Stomach (tissue), 9 donors: ENCODE measurements around the gene ITGAV. TPM values are rescaled to one million over a fixed set of nuclear protein-coding genes. Genes with fewer than 3 reads are reported as not detected.

Experiments
- DNase-seq, 2 donors: peaks; one replicate each; pipeline versions ENCODE4 v3.0.0 to v3.0.0-alpha.2; 2013 to 2019
- H3K27ac ChIP-seq, 5 donors: fragments of 200-600 bp in 4 of 5; sonication (generic) in 4 of 5; one replicate each; pipeline ENCODE4 v1.5.1; 2013 to 2019; ENCODE audit warnings: mild to moderate bottlenecking in 1 of 5, moderate library complexity in 1 of 5
- H3K27me3 ChIP-seq, 3 donors: fragments of 200-600 bp; sonication (generic); one replicate each; pipeline ENCODE4 v1.5.1; 2017 to 2019; ENCODE audit warnings: mixed run types in 1 of 3
- H3K36me3 ChIP-seq, 4 donors: fragments of 200-600 bp; sonication (generic); 1 replicate in 3 of 4; 2 replicates in 1 of 4; pipeline ENCODE4 v1.5.1; 2016 to 2019
- H3K4me1 ChIP-seq, 4 donors: fragments of 200-600 bp; sonication (generic); one replicate each; pipeline ENCODE4 v1.5.1; 2016 to 2019
- H3K4me3 ChIP-seq, 4 donors: fragments of 200-600 bp; sonication (generic) in 3 of 4; one replicate each; pipeline ENCODE4 v1.5.1; 2016 to 2019; ENCODE audit warnings: mild to moderate bottlenecking in 1 of 4
- H3K9me3 ChIP-seq, 4 donors: fragments of 200-600 bp; sonication (generic); one replicate each; pipeline ENCODE4 v1.5.1; 2016 to 2019
- CTCF ChIP-seq, 7 experiments: fragments of 450-650 bp in 4 of 7; fragments of 200-600 bp in 3 of 7; sonication (generic) in 3 of 7; IDR thresholded peaks; one replicate each; pipeline ENCODE4 v1.5.1; 2016 to 2019; ENCODE audit warnings: antibody characterized with exemption in 7 of 7, control low read depth in 2 of 7, mild to moderate bottlenecking in 1 of 7
- EP300 ChIP-seq: sonication (generic); formaldehyde crosslinking; IDR thresholded peaks from one replicate; pipeline ENCODE4 v1.6.1; 2017; ENCODE audit warnings: antibody characterized with exemption
- POLR2A ChIP-seq, 4 donors: fragments of 450-650 bp; IDR thresholded peaks; one replicate each; pipeline ENCODE4 v1.6.1; 2016; ENCODE audit warnings: antibody characterized with exemption in 4 of 4, control low read depth in 2 of 4, mild to moderate bottlenecking in 1 of 4, moderate library complexity in 1 of 4
- POLR2AphosphoS5 ChIP-seq, 3 donors: sonication (generic); formaldehyde crosslinking; IDR thresholded peaks; one replicate each; pipeline ENCODE4 v1.6.1; 2016; ENCODE audit warnings: antibody characterized with exemption in 3 of 3
- WGBS, 5 donors: extraction: QIAGEN DNeasy Blood & Tissue Kit in 3 of 5; methylation state at CpG; one replicate each; pipeline versions ENCODE4 v1.1.5 to v1.1.7; 2013 to 2018; 5-methylcytosine and 5-hydroxymethylcytosine counted together
- intact Hi-C: fragments of 100-400 bp; cut with DNase I; formaldehyde crosslinking; loops from one replicate; pipeline ENCODE4 v1.15.1; 2023; ENCODE audit warnings: low total_unique reads
- polyA plus RNA-seq, 3 donors: library from polyadenylated mRNA; stranded (reverse); fragments of 200-250 nt; gene quantifications; one replicate each; pipeline ENCODE4 v1.2.3, GENCODE V29; 2013
- total RNA-seq, 5 donors: library from RNA; depleted of rRNA; stranded (reverse); fragments of >200 nt; gene quantifications; one replicate each; pipeline versions ENCODE4 v1.1.0 to v1.2.3, GENCODE V29; 2014 to 2016
- donor health status: healthy with polysubstance abuse.
- donor health status: Bipolar disorder and iron deficiency.
- donor health status: healthy.

ITGAV gene
- total and polyA plus RNA-seq, 8 donors: 7.8 to 393 (median 75.5) TPM

DNA sequence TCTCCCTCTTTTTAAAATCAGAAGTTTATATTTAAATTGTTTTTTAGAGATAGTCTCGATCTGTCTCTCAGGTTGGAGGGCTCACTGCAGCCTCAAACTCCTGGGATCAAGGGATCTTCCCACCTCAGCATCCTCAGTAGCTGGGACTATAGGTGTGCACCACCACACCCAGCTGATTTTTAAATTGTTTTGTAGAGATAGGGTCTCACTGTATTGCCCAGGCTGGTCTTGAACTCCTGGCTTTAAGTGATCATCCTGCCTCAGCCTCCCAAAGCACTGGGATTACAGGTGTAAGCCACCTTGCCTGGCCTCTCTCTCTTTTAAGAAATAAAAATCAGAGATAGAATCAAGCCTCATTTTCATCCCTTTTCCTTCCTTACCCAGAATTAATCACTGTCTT, 126.1 kb downstream of the ITGAV start:
- no peak for DNase-seq
- H3K4me3 ChIP-seq: no peak overlapping the region
- H3K36me3 ChIP-seq: no peaks in the 10 kb centered on the region
- 81 to 87% (median 83%) methylated on average over 1 of the region's 1 CpG for WGBS, 5 donors
- no peaks in the 10 kb centered on the region for H3K27me3 ChIP-seq
- no peak overlapping the region for H3K27ac ChIP-seq
- no peak for TF ChIP-seq POLR2AphosphoS5 (IDR thresholded peaks at IDR 0.05)
- TF ChIP-seq CTCF (IDR thresholded peaks at IDR 0.05): no peak
- no peak for TF ChIP-seq EP300
- TF ChIP-seq POLR2A (IDR thresholded peaks at IDR 0.05): no peak
- no peaks in the 10 kb centered on the region for H3K4me1 ChIP-seq
- no peaks in the 10 kb centered on the region for H3K9me3 ChIP-seq
- intact Hi-C loops: no loop called here

DNA sequence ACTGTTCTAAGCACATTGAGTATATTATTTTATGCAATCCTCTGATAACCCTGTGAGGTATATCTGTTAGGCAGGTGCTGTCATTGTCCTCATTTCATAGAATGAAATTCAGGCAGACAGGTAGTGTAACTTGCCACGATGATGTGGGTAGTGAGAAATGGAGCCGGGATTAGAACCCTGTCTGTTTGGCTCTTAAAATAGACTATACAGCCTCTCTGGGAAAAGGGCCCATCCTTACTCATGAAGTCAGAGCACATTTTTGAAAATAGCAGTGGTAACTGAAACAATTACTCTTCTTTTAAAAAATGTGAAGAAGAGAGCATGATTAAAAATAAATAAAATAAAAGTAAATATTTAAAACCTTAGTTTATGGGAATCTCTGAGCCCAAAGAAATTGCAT, 127.0 kb downstream of the ITGAV start:
- no peak overlapping the region for H3K4me3 ChIP-seq
- no peak overlapping the region for H3K27ac ChIP-seq
- WGBS, 5 donors: 58 to 82% (median 70%) methylated on average over 2 of the region's 2 CpGs
- no peaks in the 10 kb centered on the region for H3K4me1 ChIP-seq
- TF ChIP-seq POLR2A (IDR thresholded peaks at IDR 0.05) (no peak), CTCF (IDR thresholded peaks at IDR 0.05) (no peak), EP300 (no peak), POLR2AphosphoS5 (IDR thresholded peaks at IDR 0.05) (no peak)
- H3K36me3 ChIP-seq: no peaks in the 10 kb centered on the region
- intact Hi-C loops: no loop called here
- DNase-seq: no peak
- no peaks in the 10 kb centered on the region for H3K27me3 ChIP-seq
- no peaks in the 10 kb centered on the region for H3K9me3 ChIP-seq

- H3K4me3 ChIP-seq: no peak overlapping the region
- WGBS, 5 donors: 61 to 71% (median 66%) methylated on average over 3 of the region's 3 CpGs
- no peaks in the 10 kb centered on the region for H3K4me1 ChIP-seq
- DNase-seq: no peak
- no peaks in the 10 kb centered on the region for H3K9me3 ChIP-seq
- intact Hi-C loops: no loop called here
- H3K27ac ChIP-seq: no peak overlapping the region
- TF ChIP-seq CTCF (IDR thresholded peaks at IDR 0.05) (no peak), POLR2A (IDR thresholded peaks at IDR 0.05) (no peak), EP300 (no peak)
- no peaks in the 10 kb centered on the region for H3K27me3 ChIP-seq
- no peaks in the 10 kb centered on the region for H3K36me3 ChIP-seq
Observed at GRCh38 chr2:186717320-186718007, 127.6 kb downstream of the ITGAV start.

- H3K27me3 ChIP-seq: no peaks in the 10 kb centered on the region
- no peaks in the 10 kb centered on the region for H3K9me3 ChIP-seq
- DNase-seq: no peak
- TF ChIP-seq CTCF (IDR thresholded peaks at IDR 0.05): no peak
- TF ChIP-seq EP300: no peak
- TF ChIP-seq POLR2AphosphoS5 (IDR thresholded peaks at IDR 0.05): no peak
- TF ChIP-seq POLR2A (IDR thresholded peaks at IDR 0.05): no peak
- WGBS, 5 donors: 85 to 91% (median 88%) methylated on average over 3 of the region's 3 CpGs
- intact Hi-C loops: no loop called here
- no peaks in the 10 kb centered on the region for H3K36me3 ChIP-seq
- no peak overlapping the region for H3K4me3 ChIP-seq
- H3K4me1 ChIP-seq: no peaks in the 10 kb centered on the region
- no peak overlapping the region for H3K27ac ChIP-seq
Observed at GRCh38 chr2:186718122-186718521, 128.3 kb downstream of the ITGAV start.
